NCI-H1092 treated with DMSO at 0.1 percent for 48 hours (cell line): ENCODE results near the gene BPIFA2.
"Not testable (repeated sequence)": the region's sequence is repeated elsewhere in the genome, so short reads cannot be mapped to it uniquely, and the experiment has no call there.

Experiments used
- DNase-seq: peaks from one replicate; lab custom pipeline; 2025; lab: John Stamatoyannopoulos, UW

The BPIFA2 gene, protein sequence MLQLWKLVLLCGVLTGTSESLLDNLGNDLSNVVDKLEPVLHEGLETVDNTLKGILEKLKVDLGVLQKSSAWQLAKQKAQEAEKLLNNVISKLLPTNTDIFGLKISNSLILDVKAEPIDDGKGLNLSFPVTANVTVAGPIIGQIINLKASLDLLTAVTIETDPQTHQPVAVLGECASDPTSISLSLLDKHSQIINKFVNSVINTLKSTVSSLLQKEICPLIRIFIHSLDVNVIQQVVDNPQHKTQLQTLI

GRCh38 chr20:33167859-33168258 is at the start of gene BPIFA2:
TSS of gene BPIFA2 (plus strand) at chr20:33168159. CDS start at chr20:33169146, 987 bp downstream.
- no peak for DNase-seq

- no peak for DNase-seq
Measured at GRCh38 chr20:33119725-33120720, 47.9 kb upstream of the BPIFA2 start.

DNA sequence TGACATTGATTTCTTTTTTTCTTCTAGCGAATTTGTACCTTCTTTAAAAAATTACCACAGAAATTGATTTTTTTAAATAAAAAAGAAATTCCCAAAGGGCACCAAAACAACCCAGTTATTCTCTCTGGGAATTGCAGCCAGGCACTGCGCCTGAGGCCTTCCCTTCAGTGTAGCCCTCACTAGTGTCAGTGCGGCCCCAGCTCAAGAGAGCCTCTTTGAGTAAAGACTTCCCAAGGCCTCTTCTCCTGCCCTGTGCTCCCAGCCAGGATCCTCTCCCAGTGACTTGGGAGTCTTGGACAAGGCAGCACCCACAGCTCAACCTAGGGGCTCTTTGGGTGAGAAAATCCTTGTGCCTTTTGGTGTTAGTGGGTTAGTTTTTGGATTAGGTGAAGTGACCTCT is 47.0 kb upstream of the BPIFA2 start:
- no peak for DNase-seq

- DNase-seq, result not testable (repeated sequence)
Measured at GRCh38 chr20:33122297-33122696, 45.7 kb upstream of the BPIFA2 start.

- no peak for DNase-seq
Measured at GRCh38 chr20:33124261-33124660, 43.7 kb upstream of the BPIFA2 start.

DNA sequence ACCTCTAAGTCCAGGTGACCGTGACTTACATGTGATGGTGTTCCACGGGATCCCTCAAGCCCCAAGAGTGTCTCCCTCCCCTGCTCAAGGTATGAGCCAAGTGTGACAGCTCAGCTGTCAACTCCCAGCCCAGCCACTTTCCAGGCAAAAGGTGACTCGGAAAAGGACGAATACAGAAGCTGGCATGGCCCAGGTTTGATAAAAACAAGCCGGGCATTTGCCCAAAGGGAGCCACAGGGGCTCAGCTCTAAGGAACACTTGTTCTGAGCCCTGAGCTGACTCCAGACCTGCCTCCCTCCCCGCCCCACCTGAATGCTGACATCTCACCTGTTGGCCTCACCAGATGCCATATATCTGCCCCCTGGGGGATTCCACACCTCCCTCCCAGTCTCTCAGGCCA is 43.0 kb upstream of the BPIFA2 start:
- no peak for DNase-seq

DNA sequence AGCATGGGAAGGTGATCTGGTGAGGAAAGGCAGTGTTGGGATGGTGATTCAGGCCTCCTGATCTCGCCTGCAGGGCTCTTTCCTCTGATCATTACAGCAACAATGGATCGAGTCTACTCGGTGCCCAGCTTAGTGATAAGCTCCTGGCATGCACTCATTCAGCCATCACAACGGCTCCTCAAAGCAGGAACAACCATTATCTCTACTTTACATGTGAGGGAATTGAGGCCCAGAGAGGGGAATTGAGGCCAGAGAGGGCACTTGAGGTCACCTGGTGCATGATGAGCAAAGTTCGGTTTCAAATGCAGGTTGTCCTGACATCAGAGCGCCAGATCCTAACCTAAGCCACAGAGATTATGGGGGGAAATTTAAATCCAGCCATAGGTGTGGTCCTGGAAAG is 42.0 kb upstream of the BPIFA2 start:
- no peak for DNase-seq

GRCh38 chr20:33127422-33128097 is 40.4 kb upstream of the BPIFA2 start:
- DNase-seq, result peak; percentile 14

- no peak for DNase-seq
Measured at GRCh38 chr20:33130568-33131061, 37.3 kb upstream of the BPIFA2 start.

DNA sequence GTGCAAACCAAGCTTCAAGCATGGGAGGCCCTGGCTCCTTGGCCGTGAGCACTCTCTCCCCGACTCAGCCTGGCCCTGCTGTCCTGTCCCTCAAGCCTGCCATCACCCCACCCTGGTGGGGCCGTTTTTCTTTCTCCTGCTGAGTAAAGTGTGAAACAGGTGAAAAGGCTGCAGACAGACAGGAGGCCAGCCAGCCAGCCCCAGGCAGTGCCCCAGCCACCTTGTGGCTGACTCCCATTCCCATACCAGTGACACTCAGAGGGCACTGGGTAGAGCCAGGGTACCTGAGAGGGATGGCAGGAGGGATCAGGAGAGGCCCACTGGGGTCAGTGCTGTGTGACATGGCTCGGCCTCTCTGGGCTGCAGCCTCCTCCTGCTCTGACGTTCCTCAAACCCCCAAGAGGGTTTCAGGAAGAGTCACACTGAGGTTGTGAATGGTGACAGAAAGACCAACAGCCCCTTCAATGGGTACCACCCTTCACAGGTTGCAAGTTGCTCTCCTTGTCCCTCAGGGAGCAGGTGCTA is 35.9 kb upstream of the BPIFA2 start:
- no peak for DNase-seq

GRCh38 chr20:33132513-33133372 is 35.2 kb upstream of the BPIFA2 start:
- no peak for DNase-seq

DNA sequence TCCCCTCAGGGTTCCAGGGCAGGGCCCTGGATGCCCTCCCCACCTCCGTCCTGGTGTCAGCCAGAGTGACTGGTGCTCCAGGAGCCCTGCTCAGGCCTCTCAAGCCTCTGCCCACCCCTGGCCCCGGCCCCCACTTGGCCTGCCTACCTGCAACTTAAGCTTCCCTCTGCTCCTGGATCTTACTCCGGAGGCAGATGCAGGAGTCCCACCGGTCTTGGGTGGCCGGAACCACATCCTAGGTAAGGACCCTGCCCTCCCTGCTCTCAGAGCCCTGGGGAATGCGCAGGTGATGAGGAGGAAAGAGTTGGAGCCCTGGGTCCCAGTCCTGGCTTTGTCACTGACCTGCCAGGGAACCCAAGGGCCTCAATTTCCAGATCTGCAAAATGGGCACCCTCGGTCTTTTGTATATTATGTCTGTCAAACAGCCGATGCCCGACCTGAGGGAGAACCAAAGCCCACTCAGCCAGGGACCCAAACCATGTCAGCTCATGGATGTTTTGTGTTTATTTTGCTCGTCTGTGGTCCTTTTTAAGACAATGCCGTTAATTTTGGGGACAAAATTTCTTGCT is 34.5 kb upstream of the BPIFA2 start:
- DNase-seq, result no peak

DNA sequence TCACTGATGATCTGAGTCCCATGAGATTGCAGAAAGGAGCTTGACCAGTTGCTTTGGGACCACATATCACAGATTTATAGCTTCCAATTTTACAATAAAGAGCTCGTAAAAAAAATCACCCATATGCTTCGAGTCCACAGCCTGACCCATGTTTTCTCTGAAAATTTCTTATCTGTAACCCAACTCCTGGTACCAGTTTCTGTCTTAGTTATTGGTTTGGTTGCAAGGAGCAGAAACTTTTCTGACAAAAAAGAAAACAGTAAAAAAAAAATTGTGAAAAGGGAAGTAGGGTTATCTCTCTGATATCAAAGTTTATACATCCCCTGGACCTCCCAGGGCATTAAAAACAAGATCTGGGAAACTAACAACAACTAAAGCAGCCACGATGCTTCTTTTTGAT is 30.8 kb upstream of the BPIFA2 start:
- DNase-seq, result no peak

DNA sequence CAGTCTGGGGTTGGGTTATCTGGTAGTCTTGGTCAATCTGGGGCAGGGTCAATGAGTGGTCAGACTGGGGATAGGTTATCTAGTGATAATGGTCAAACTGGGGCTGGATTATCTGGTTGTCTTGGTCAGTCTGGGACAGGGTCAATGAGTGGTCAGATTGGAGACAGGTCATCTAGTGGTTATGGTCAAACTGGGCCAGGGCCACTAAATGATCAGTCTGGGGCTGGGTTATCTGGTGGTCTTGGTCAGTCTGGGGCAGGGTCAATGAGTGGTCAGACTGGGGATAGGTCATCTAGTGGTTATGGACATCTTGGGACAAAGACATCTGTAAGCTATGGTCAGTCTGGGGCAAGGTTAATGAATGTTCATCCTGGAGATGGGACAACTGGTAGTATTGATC is 28.5 kb upstream of the BPIFA2 start:
- no peak for DNase-seq

- DNase-seq, result no peak
Measured at GRCh38 chr20:33145521-33145920, 22.4 kb upstream of the BPIFA2 start.

GRCh38 chr20:33147299-33147698 is 20.7 kb upstream of the BPIFA2 start:
- no peak for DNase-seq

DNA sequence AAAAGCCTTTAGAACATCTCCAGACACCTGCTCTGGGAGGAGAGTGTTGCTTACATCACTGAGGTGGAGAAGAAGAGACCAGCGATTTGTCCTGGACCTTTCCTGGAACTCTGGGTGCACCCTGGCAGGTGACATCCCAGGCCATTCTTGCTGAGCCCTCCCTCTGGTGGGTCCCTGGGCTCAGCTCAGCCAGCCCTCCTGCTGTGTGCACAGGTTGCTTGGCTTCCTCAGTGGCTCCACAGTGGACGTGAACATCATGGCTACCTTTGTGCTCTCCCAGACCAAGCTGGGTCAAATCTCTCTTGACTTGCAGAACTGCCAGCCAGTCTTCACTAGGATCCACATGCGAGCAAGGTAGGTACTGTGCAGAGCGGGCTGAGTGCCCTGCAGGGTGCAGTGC is 19.9 kb upstream of the BPIFA2 start:
- DNase-seq, result no peak

DNA sequence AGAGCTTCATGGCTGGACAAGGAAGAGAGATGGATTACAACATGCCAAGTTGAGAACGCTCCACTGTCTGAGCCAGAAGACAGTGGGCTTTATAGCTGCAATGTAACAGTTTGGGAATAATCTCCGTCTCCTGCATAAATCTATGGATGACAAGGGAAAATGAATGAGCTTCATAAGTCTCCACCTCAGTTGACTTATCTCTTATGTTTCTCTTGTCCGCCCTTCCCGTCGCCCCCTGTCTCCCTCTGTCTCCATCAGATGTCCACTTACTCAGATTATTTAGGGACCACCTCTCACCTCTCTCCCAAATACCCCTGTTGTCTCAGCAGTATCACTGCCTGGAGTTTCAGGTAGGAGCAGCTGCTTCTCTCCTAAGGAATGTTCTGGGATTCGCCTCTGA is 13.7 kb upstream of the BPIFA2 start:
- no peak for DNase-seq

DNA sequence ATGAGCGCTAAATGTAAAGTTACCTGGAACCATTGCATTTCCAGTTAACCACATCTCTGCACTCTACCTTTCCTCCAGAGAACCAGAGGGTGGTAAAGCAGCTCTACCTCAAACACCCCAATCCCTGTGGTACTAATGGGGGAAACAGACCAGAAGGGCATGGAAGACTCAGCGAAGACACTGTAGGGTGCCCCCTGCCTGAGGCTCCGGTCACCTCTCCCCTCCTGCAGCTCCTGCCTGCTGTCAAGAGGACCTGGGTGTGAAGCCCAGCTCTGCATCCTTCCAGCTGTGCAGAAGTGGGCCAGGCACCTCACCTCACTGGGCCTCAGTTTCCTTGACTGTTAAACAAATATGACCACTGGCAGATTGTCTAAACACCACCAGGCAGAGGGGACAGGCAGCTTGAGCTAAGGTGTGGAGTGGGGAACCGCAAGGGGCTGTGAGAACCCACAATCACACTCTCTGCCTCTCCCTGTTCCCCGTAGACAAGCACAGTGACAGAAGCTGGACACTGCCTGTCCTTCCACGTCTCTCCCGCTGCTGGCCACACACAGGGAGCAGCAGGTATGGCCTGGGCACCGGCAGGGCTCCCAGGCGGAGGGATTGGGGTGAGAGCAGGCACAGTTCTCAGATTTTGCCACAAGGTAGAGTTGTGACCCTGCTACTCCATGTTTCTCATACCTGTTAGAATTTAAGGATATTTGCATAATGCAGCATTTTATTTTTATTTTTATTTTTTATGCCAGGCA is 9.1 kb upstream of the BPIFA2 start:
- DNase-seq, result no peak

DNA sequence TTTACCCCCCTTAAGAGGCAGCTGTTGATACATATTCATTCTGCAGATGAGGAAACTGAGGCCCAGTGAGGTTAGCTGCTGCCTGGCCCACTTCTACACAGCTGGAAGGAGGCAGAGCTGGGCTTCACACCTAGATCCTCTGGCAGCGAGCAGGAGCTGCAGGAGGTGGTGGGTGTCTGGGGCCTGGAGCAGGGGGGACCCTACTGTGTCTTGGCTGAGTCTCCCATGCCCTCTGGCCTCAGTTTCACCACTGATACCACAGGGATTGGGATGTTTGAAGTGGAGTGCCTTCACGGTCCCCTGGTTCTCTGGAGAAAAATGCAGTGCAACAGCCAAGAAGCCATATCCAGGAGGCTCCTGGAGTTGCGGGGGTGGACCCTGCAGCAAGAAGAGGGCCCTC is 8.2 kb upstream of the BPIFA2 start:
- no peak for DNase-seq
